CD4-positive, alpha-beta T cell (primary cell): ENCODE data around the gene NCOR2. TPM values are rescaled to one million over a fixed set of nuclear protein-coding genes. Genes with fewer than 3 reads are reported as not detected.

Experiments used
- ATAC-seq: fragments of 200-7000 bp; cut with Tn5 transposase; one replicate; pipeline ENCODE4 v1.10.0; 2022; ENCODE audit warnings: mild to moderate bottlenecking; ENCODE audit not compliant: poor library complexity
- CTCF ChIA-PET: fragments of 350-600 bp; sonication (Branson Sonifier 250); formaldehyde crosslinking; loops from one replicate; lab custom pipeline; 2021; ENCODE audit warnings: antibody characterized with exemption, inconsistent platforms; lab: Charles Lee
- POLR2A ChIA-PET: fragments of 350-600 bp; sonication (Branson Sonifier 250); formaldehyde crosslinking; loops from one replicate; lab custom pipeline; 2021; ENCODE audit warnings: antibody characterized with exemption, inconsistent platforms; lab: Charles Lee
- DNase-seq, 14 experiments: peaks; one replicate each; pipeline ENCODE4 v3.0.0-alpha.2; 2013 to 2020; ENCODE audit warnings: mixed read lengths in 2 of 14
- H3K27ac ChIP-seq, 2 donors: one replicate each; pipeline versions ENCODE4 v1.5.1 to v1.7.0; 2013; ENCODE audit warnings: low read length in 2 of 2, low read depth in 1 of 2, mild to moderate bottlenecking in 1 of 2
- H3K27me3 ChIP-seq, 2 experiments: 1 replicate in 1 of 2; 2 replicates in 1 of 2; pipeline versions ENCODE4 v1.6.1 to v1.7.0; 2013; ENCODE audit warnings: low read length in 2 of 2, control low read depth in 1 of 2, mild to moderate bottlenecking in 1 of 2, moderate library complexity in 1 of 2; ENCODE audit not compliant: insufficient read depth in 2 of 2, control insufficient read depth in 1 of 2
- H3K36me3 ChIP-seq: one replicate; pipeline ENCODE4 v1.6.1; 2013; ENCODE audit warnings: low read length, control low read depth; ENCODE audit not compliant: insufficient read depth
- H3K4me1 ChIP-seq: one replicate; pipeline ENCODE4 v1.6.1; 2013; ENCODE audit warnings: low read length, control low read depth; ENCODE audit not compliant: insufficient read depth
- H3K4me3 ChIP-seq: one replicate; pipeline ENCODE4 v1.5.1; 2013; ENCODE audit warnings: mild to moderate bottlenecking, low read length, moderate library complexity
- H3K9me3 ChIP-seq, 2 experiments: 1 replicate in 1 of 2; 2 replicates in 1 of 2; pipeline versions ENCODE4 v1.6.1 to v1.7.0; 2013; ENCODE audit warnings: low read length in 2 of 2, mild to moderate bottlenecking in 2 of 2, control low read depth in 1 of 2, moderate library complexity in 1 of 2; ENCODE audit not compliant: control insufficient read depth in 1 of 2, insufficient read depth in 1 of 2
- H3K27ac Mint-ChIP-seq: one replicate; pipeline ENCODE4 v1.8.0; 2020; ENCODE audit warnings: mixed read lengths
- H3K27me3 Mint-ChIP-seq: one replicate; pipeline ENCODE4 v1.8.0; 2021; ENCODE audit warnings: mixed read lengths
- H3K36me3 Mint-ChIP-seq: one replicate; pipeline ENCODE4 v1.8.0; 2021; ENCODE audit warnings: low read depth, mixed read lengths
- H3K4me1 Mint-ChIP-seq: one replicate; pipeline ENCODE4 v1.8.0; 2021; ENCODE audit warnings: low read depth, mixed read lengths
- H3K4me3 Mint-ChIP-seq: one replicate; pipeline ENCODE4 v1.8.0; 2020; ENCODE audit warnings: mild to moderate bottlenecking, mixed read lengths
- H3K9me3 Mint-ChIP-seq: one replicate; pipeline ENCODE4 v1.8.0; 2020; ENCODE audit warnings: mixed read lengths
- CTCF ChIP-seq: fragments of 200-600 bp; IDR thresholded peaks from one replicate; pipeline ENCODE4 v1.8.0; 2022; ENCODE audit warnings: antibody characterized with exemption, mild to moderate bottlenecking
- intact Hi-C, 2 experiments: fragments of 100-400 bp; cut with DNase I in 1 of 2; cut with micrococcal nuclease in 1 of 2; formaldehyde crosslinking; loops; one replicate each; pipeline versions ENCODE4 v1.15.1 to v1.9.0; 2023 to 2025; cut with DNase I, micrococcal nuclease
- polyA plus RNA-seq, 2 donors: library from polyadenylated mRNA; unstranded; fragments of 120-200 nt; gene quantifications; one replicate each; pipeline ENCODE4 v1.2.1, GENCODE V29; 2013
- total RNA-seq, 174 experiments: library from RNA in 2 of 174; stranded (reverse) in 2 of 174; gene quantifications; one replicate each; pipeline ENCODE4 v1.2.3 and lab custom pipeline; 2021 to 2026

Gene NCOR2
- total RNA-seq (100 to 1,000 TPM; 133 to 140 TPM), total RNA-seq (lab: John Stamatoyannopoulos, UW) (24.3 to 252 (median 59.5) reads per million in 172 experiments)
- polyA plus RNA-seq (2013, experiment 1 of 2) = 50.5 TPM
- polyA plus RNA-seq (2013, experiment 2 of 2) = 65.3 TPM

- Histone ChIP-seq H3K27ac (peak within 1 kb of the TSS; percentile 90), H3K4me1 (peaks cover 56% of the 10 kb centered on the region), H3K4me3 (peak within 1 kb of the TSS; percentile 97), H3K27me3 (no peaks in the 10 kb centered on the region), H3K9me3 (no peaks in the 10 kb centered on the region), H3K36me3 (no peaks in the 10 kb centered on the region)
- no peak for TF ChIP-seq CTCF
- H3K27me3 Mint-ChIP-seq = no peaks in the 10 kb centered on the region
- CTCF ChIA-PET = interaction anchor here (1.0 to 1.3 kb wide), 2 partner anchors 101 to 112 kb away, joined by 3 to 4 read pairs; no protein-coding TSS in a partner anchor
- peak within 1 kb of the TSS; percentile 88 for H3K27ac Mint-ChIP-seq
- ATAC-seq (peak; percentile 30), DNase-seq (peak; percentile 16 to 79 (median 46))
- H3K4me3 Mint-ChIP-seq = peak within 1 kb of the TSS; percentile 97
- H3K4me1 Mint-ChIP-seq = peaks cover 45% of the 10 kb centered on the region
- H3K9me3 Mint-ChIP-seq = no peaks in the 10 kb centered on the region
- intact Hi-C loops = loop anchor here (1.0 to 10.0 kb wide), 6 partner anchors 42 to 594 kb away; partner anchors contain the start of genes CCDC92 (in 1 of the 2) and ZNF664 (in 1 of the 2)
- POLR2A ChIA-PET = interaction anchor here (0.6 to 1.9 kb wide), 4 partner anchors 12 to 350 kb away, joined by 3 to 8 read pairs (median 6); no protein-coding TSS in a partner anchor
- peaks cover 4% of the 10 kb centered on the region for H3K36me3 Mint-ChIP-seq
These were observed at the start of gene NCOR2 for GRCh38 chr12:124566997-124567672. NCOR2 (minus strand) TSS chr12:124567612; CDS start chr12:124495251, 72,361 bp downstream.

- Mint-ChIP-seq H3K4me3 (no peak overlapping the region), H3K4me1 (peaks cover 12% of the 10 kb centered on the region), H3K27me3 (no peaks in the 10 kb centered on the region), H3K9me3 (no peaks in the 10 kb centered on the region), H3K36me3 (no peaks in the 10 kb centered on the region), H3K27ac (no peak overlapping the region)
- H3K4me1 ChIP-seq = peaks cover 2% of the 10 kb centered on the region
- ChIA-PET POLR2A (no interaction called here), CTCF (no interaction called here)
- peaks cover 0 to 18% of the 10 kb centered on the region in 2 experiments for H3K9me3 ChIP-seq
- TF ChIP-seq CTCF = no peak
- ATAC-seq (no peak), DNase-seq (peak in 2 of 14 experiments; percentile 22 to 37)
- intact Hi-C loops = no loop called here
- no peaks in the 10 kb centered on the region for H3K36me3 ChIP-seq
- no peaks in the 10 kb centered on the region for H3K27me3 ChIP-seq
- H3K4me3 ChIP-seq = no peak overlapping the region
- no peak overlapping the region for H3K27ac ChIP-seq
These were observed 49.2 kb upstream of the NCOR2 start for GRCh38 chr12:124616394-124617221.

GRCh38 chr12:124614512-124615292 is 47.3 kb upstream of the NCOR2 start:
- ChIA-PET POLR2A (no interaction called here), CTCF (interaction anchor here (0.5 kb wide), 1 partner anchor 496 kb away, joined by 3 read pairs; no protein-coding TSS in a partner anchor)
- no peaks in the 10 kb centered on the region for H3K27me3 ChIP-seq
- H3K27ac Mint-ChIP-seq = no peak overlapping the region
- H3K4me3 ChIP-seq = no peak overlapping the region
- no peak for TF ChIP-seq CTCF
- peaks cover 20% of the 10 kb centered on the region for H3K4me1 Mint-ChIP-seq
- H3K27me3 Mint-ChIP-seq = no peaks in the 10 kb centered on the region
- H3K36me3 Mint-ChIP-seq = no peaks in the 10 kb centered on the region
- DNase-seq = no peak
- peaks cover 14% of the 10 kb centered on the region for H3K4me1 ChIP-seq
- H3K9me3 ChIP-seq = peaks cover 0 to 18% of the 10 kb centered on the region in 2 experiments
- no peak for ATAC-seq
- no peak overlapping the region for H3K27ac ChIP-seq
- H3K4me3 Mint-ChIP-seq = no peak overlapping the region
- H3K36me3 ChIP-seq = no peaks in the 10 kb centered on the region
- no peaks in the 10 kb centered on the region for H3K9me3 Mint-ChIP-seq
- intact Hi-C loops = loop anchor here in 1 of 2 experiments (5.0 kb wide), 1 partner anchor 153 kb away; no protein-coding TSS in a partner anchor
